Measurements from ENCODE around the gene HTR2A.

DNA sequence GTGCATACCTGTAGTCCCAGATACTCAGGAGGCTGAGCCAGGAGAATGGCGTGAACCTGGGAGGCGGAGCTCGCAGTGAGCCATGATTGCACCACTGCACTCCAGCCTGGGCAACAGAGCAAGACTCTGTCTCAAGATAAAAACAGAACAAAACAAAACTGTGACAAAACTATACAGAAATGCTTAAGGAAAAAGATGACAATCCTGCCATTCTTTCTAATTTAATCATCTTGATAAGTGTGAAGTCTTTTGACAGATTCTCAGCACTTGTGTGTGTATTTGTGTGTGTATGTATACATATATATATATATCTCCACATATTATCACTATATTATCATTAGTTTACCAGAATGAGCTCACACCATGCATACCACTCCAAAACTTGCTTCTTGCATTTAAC is 12.3 kb downstream of the HTR2A start:
- TF ChIP-seq POLR2A (IDR thresholded peaks at IDR 0.05; ENCODE audit: low read depth, low read length) (no peak), TAF1 (IDR thresholded peaks at IDR 0.05; ENCODE audit: borderline replicate concordance, low read depth, low read length) (no peak), POLR2AphosphoS5 (IDR thresholded peaks at IDR 0.05; ENCODE audit: low read depth, low read length) (no peak)

All from GM12892 (cell line).